ENCODE data around the gene TBC1D19. TPM values are rescaled to one million over a fixed set of nuclear protein-coding genes. Genes with fewer than 3 reads are reported as not detected.

TBC1D19 gene
- total and polyA plus RNA-seq, 9 of the 15 experiments (the other 6 are each of a cell fraction or from before 2014, with no cell fraction given) = 0.73 to 5.6 (median 3.7) TPM

- ATAC-seq (no peak), DNase-seq (ENCODE audit: extremely low read depth in 1 of 4, low spot score in 3 of 4) (no peak), FAIRE-seq (no peak)
- BruUV-seq (replicated peaks) = no TSS peak
- H3K9me1 ChIP-seq (ENCODE audit: control insufficient read depth, insufficient read depth, low read length) = no peaks in the 10 kb centered on the region
- TF ChIP-seq HOXB6 (CRISPR knock-in tag; IDR thresholded peaks at IDR 0.05; ENCODE audit: borderline replicate concordance) = no peak
- TF ChIP-seq ZNF518B (CRISPR knock-in tag; IDR thresholded peaks at IDR 0.05) = no peak
- no peak for TF ChIP-seq FOXA3 (CRISPR knock-in tag; conservative IDR thresholded peaks at IDR 0.05 in 1 of 2, IDR thresholded peaks at IDR 0.05 in 1 of 2)
- no peak for TF ChIP-seq BCL6 (CRISPR knock-in tag; IDR thresholded peaks at IDR 0.05)
- no peaks in the 10 kb centered on the region for H3K27me3 ChIP-seq (ENCODE audit: control insufficient read depth in 2 of 2, insufficient read depth in 2 of 2, low read length in 2 of 2)
- no peaks in the 10 kb centered on the region for H3K36me3 ChIP-seq (ENCODE audit: control insufficient read depth, insufficient read depth, low read length)
- H2AFZ ChIP-seq (ENCODE audit: low read depth, low read length) = no peak overlapping the region
- H3K27ac ChIP-seq (ENCODE audit: extremely low read depth, low read depth, low read length) = no peak overlapping the region
- CTCF ChIA-PET (ENCODE audit: low intra/inter-chr PET ratio) = no interaction called here
- H3K4me2 ChIP-seq (ENCODE audit: insufficient read depth, low read length) = no peak overlapping the region
- no peaks in the 10 kb centered on the region for H3K4me1 ChIP-seq (replicated peaks in 1 of 2; ENCODE audit: control insufficient read depth in 2 of 2, insufficient read depth in 2 of 2, low read length in 2 of 2)
- in situ Hi-C loops (cut with MboI) (no loop called here), intact Hi-C loops (cut with micrococcal nuclease) (loop anchor here (5.0 kb wide), 1 partner anchor 646 kb away; no protein-coding TSS in a partner anchor)
- H3K9ac ChIP-seq (ENCODE audit: insufficient read depth in 1 of 2, low read depth in 2 of 2, low read length in 2 of 2) = no peak overlapping the region
- H3K9me3 ChIP-seq (replicated peaks; ENCODE audit: control insufficient read depth, insufficient read depth, low read depth, low read length) = no peaks in the 10 kb centered on the region
- H4K20me1 ChIP-seq (replicated peaks; ENCODE audit: control insufficient read depth, insufficient read depth, low read length) = no peaks in the 10 kb centered on the region
- POLR2A ChIA-PET = no interaction called here
- no peaks in the 10 kb centered on the region for H3K79me2 ChIP-seq (ENCODE audit: control insufficient read depth, insufficient read depth, low read length)
- H3K4me3 ChIP-seq = no peak overlapping the region
Measured at GRCh38 chr4:26727844-26728243, 144.0 kb downstream of the TBC1D19 start.
